ENCODE results near the gene SSBP4.

The SSBP4 gene

GRCh38 chr19:18468517-18468916 lies 49.3 kb downstream of the SSBP4 start:
- DNase-seq (ENCODE audit: low read depth): no peak

- no peak for DNase-seq (ENCODE audit: low read depth)
These were observed 50.1 kb downstream of the SSBP4 start for GRCh38 chr19:18469069-18469846.

GRCh38 chr19:18470787-18471186 lies 51.6 kb downstream of the SSBP4 start:
- no peak for DNase-seq (ENCODE audit: low read depth)

GRCh38 chr19:18473003-18473705 lies 54.0 kb downstream of the SSBP4 start:
- DNase-seq (ENCODE audit: low read depth): no peak

GRCh38 chr19:18473706-18474087 lies 54.5 kb downstream of the SSBP4 start:
- DNase-seq (ENCODE audit: low read depth): no peak

- DNase-seq (ENCODE audit: low read depth): no peak
These were observed 55.2 kb downstream of the SSBP4 start for GRCh38 chr19:18474366-18474887.

GRCh38 chr19:18475004-18475453 lies 55.8 kb downstream of the SSBP4 start:
- no peak for DNase-seq (ENCODE audit: low read depth)

GRCh38 chr19:18475762-18476331 lies 56.6 kb downstream of the SSBP4 start:
- DNase-seq (ENCODE audit: low read depth): no peak

GRCh38 chr19:18476507-18477041 lies 57.4 kb downstream of the SSBP4 start:
- no peak for DNase-seq (ENCODE audit: low read depth)

- no peak for DNase-seq (ENCODE audit: low read depth)
These were observed 58.0 kb downstream of the SSBP4 start for GRCh38 chr19:18477042-18477779.

- DNase-seq (ENCODE audit: low read depth): no peak
These were observed 58.8 kb downstream of the SSBP4 start for GRCh38 chr19:18477974-18478373.

- peak; percentile 45 for DNase-seq (ENCODE audit: low read depth)
These were observed 59.5 kb downstream of the SSBP4 start for GRCh38 chr19:18478545-18479311.

GRCh38 chr19:18480006-18480691 lies 61.0 kb downstream of the SSBP4 start:
- DNase-seq (ENCODE audit: low read depth): no peak

GRCh38 chr19:18481505-18482222 lies 62.5 kb downstream of the SSBP4 start:
- no peak for DNase-seq (ENCODE audit: low read depth)

GRCh38 chr19:18483119-18483890 lies 64.1 kb downstream of the SSBP4 start:
- no peak for DNase-seq (ENCODE audit: low read depth)
